ENCODE measurements around the gene CAD. TPM values are rescaled to one million over a fixed set of nuclear protein-coding genes. Genes with fewer than 3 reads are reported as not detected.

CAD gene
- total and polyA plus RNA-seq, 9 of the 15 experiments (the other 6 are each of a cell fraction or from before 2014, with no cell fraction given) = 7.5 to 126 (median 33.7) TPM

DNA sequence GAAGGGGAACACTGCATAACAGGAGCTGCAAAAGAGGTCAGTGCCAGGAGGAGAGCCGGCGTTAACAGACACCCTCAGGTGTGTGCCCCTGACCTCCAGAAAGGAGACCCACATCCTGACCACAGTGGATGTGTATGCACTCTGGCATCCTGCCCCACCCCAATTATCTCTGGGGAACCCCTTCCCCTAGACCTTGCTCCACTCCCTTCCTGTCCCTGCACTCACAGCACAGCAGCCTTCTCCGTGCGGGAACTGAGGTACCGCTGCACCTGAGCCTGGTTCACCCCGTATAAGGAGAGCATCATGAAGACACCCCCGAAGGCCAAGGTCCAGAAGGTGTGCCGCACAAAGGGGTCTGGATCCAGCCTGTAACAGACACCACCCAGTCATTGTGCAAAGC is 12.6 kb upstream of the CAD start (continued):
- no peak for TF ChIP-seq ZNF41 (CRISPR knock-in tag; conservative IDR thresholded peaks at IDR 0.05)

DNA sequence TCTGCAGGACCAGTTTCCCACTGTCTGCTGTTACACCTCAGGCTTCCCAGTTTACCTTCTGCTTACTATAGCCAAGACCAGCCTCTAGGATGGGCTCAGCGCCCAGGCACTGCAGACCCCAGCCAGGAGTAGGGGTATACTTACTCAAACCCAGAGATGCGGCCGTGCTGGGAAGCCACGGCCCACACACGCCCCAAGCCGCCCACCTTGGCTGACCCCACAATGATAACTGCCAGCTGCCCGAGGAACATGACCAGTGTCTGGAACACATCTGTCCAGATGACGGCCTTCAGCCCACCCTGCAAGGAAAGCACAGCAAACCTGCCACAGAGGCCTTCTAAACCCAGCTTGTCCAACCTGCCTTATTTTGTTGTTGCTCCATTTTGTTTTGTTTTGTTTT is 12.0 kb upstream of the CAD start:
- Histone ChIP-seq H3K79me2 (ENCODE audit: control insufficient read depth, insufficient read depth, low read length) (peaks cover 16% of the 10 kb centered on the region; the same call in 1 of the 3 replicates), H3K27ac (ENCODE audit: extremely low read depth, low read depth, low read length) (no peak overlapping the region), H3K9me1 (ENCODE audit: control insufficient read depth, insufficient read depth, low read length) (no peaks in the 10 kb centered on the region), H4K20me1 (replicated peaks; ENCODE audit: control insufficient read depth, insufficient read depth, low read length) (no peaks in the 10 kb centered on the region), H3K4me2 (ENCODE audit: insufficient read depth, low read length) (no peak overlapping the region), H3K9me3 (replicated peaks; ENCODE audit: control insufficient read depth, insufficient read depth, low read depth, low read length) (no peaks in the 10 kb centered on the region), H3K4me1 (replicated peaks in 1 of 2; ENCODE audit: control insufficient read depth in 2 of 2, insufficient read depth in 2 of 2, low read length in 2 of 2) (peaks cover 10 to 16% of the 10 kb centered on the region in 2 experiments; a peak in 4 of 5 replicates), H3K4me3 (no peak overlapping the region), H2AFZ (ENCODE audit: low read depth, low read length) (no peak overlapping the region), H3K9ac (ENCODE audit: insufficient read depth in 1 of 2, low read depth in 2 of 2, low read length in 2 of 2) (no peak overlapping the region), H3K27me3 (ENCODE audit: control insufficient read depth in 2 of 2, insufficient read depth in 2 of 2, low read length in 2 of 2) (no peaks in the 10 kb centered on the region), H3K36me3 (ENCODE audit: control insufficient read depth, insufficient read depth, low read length) (peaks cover 95% of the 10 kb centered on the region)
- ChIA-PET CTCF (ENCODE audit: low intra/inter-chr PET ratio) (no interaction called here), POLR2A (no interaction called here)
- 88% methylated on average over 8 of the region's 8 CpGs for WGBS (ENCODE audit: insufficient coverage, low coverage, missing lambda C conversion rate)
- BruUV-seq (replicated peaks) = no TSS peak
- no peak for DNase-seq (ENCODE audit: extremely low read depth in 1 of 4, low spot score in 3 of 4)
- no peak for FAIRE-seq
- no peak for ATAC-seq
- in situ Hi-C loops (cut with MboI) (no loop called here), intact Hi-C loops (cut with micrococcal nuclease) (no loop called here)
- TF ChIP-seq YY1 (IDR thresholded peaks at IDR 0.05; ENCODE audit: borderline replicate concordance in 1 of 3, control insufficient read depth in 1 of 3, extremely low read depth in 1 of 3, insufficient read depth in 3 of 3, insufficient read length in 1 of 3, insufficient replicate concordance in 2 of 3, low read depth in 1 of 3, low read length in 2 of 3) = no peak
- no peak for TF ChIP-seq ZNF217 (CRISPR knock-in tag; IDR thresholded peaks at IDR 0.05)
- TF ChIP-seq RFX7 (CRISPR knock-in tag; IDR thresholded peaks at IDR 0.05) = no peak
- no peak for TF ChIP-seq ZNF384 (IDR thresholded peaks at IDR 0.05; ENCODE audit: low read depth, low read length)
- no peak for TF ChIP-seq NR2F6 (CRISPR knock-in tag; IDR thresholded peaks at IDR 0.05)
- no peak for TF ChIP-seq HLTF (IDR thresholded peaks at IDR 0.05)
- no peak for TF ChIP-seq TEAD1 (CRISPR knock-in tag; IDR thresholded peaks at IDR 0.05)
- TF ChIP-seq ETV1 (tag; conservative IDR thresholded peaks at IDR 0.05; ENCODE audit: low read depth) = no peak
- TF ChIP-seq, protein P1, sequence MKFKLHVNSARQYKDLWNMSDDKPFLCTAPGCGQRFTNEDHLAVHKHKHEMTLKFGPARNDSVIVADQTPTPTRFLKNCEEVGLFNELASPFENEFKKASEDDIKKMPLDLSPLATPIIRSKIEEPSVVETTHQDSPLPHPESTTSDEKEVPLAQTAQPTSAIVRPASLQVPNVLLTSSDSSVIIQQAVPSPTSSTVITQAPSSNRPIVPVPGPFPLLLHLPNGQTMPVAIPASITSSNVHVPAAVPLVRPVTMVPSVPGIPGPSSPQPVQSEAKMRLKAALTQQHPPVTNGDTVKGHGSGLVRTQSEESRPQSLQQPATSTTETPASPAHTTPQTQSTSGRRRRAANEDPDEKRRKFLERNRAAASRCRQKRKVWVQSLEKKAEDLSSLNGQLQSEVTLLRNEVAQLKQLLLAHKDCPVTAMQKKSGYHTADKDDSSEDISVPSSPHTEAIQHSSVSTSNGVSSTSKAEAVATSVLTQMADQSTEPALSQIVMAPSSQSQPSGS (CRISPR knock-in tag; IDR thresholded peaks at IDR 0.05) = no peak
- TF ChIP-seq, protein P2, sequence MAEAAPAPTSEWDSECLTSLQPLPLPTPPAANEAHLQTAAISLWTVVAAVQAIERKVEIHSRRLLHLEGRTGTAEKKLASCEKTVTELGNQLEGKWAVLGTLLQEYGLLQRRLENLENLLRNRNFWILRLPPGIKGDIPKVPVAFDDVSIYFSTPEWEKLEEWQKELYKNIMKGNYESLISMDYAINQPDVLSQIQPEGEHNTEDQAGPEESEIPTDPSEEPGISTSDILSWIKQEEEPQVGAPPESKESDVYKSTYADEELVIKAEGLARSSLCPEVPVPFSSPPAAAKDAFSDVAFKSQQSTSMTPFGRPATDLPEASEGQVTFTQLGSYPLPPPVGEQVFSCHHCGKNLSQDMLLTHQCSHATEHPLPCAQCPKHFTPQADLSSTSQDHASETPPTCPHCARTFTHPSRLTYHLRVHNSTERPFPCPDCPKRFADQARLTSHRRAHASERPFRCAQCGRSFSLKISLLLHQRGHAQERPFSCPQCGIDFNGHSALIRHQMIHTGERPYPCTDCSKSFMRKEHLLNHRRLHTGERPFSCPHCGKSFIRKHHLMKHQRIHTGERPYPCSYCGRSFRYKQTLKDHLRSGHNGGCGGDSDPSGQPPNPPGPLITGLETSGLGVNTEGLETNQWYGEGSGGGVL (CRISPR knock-in tag; IDR thresholded peaks at IDR 0.05) = no peak
- no peak for TF ChIP-seq ZNF143 (CRISPR knock-in tag; IDR thresholded peaks at IDR 0.05)
- TF ChIP-seq FUS (optimal IDR thresholded peaks at IDR 0.05; ENCODE audit: low read depth, low read length) = no peak
- TF ChIP-seq, protein P3, sequence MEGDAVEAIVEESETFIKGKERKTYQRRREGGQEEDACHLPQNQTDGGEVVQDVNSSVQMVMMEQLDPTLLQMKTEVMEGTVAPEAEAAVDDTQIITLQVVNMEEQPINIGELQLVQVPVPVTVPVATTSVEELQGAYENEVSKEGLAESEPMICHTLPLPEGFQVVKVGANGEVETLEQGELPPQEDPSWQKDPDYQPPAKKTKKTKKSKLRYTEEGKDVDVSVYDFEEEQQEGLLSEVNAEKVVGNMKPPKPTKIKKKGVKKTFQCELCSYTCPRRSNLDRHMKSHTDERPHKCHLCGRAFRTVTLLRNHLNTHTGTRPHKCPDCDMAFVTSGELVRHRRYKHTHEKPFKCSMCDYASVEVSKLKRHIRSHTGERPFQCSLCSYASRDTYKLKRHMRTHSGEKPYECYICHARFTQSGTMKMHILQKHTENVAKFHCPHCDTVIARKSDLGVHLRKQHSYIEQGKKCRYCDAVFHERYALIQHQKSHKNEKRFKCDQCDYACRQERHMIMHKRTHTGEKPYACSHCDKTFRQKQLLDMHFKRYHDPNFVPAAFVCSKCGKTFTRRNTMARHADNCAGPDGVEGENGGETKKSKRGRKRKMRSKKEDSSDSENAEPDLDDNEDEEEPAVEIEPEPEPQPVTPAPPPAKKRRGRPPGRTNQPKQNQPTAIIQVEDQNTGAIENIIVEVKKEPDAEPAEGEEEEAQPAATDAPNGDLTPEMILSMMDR (IDR thresholded peaks at IDR 0.05 in 2 of 3, conservative IDR thresholded peaks at IDR 0.05 in 1 of 3; ENCODE audit: insufficient read depth in 2 of 3, low read depth in 1 of 3, low read length in 3 of 3) = no peak
